Measurements from ENCODE around the gene ACTL8.

The ACTL8 gene

DNA sequence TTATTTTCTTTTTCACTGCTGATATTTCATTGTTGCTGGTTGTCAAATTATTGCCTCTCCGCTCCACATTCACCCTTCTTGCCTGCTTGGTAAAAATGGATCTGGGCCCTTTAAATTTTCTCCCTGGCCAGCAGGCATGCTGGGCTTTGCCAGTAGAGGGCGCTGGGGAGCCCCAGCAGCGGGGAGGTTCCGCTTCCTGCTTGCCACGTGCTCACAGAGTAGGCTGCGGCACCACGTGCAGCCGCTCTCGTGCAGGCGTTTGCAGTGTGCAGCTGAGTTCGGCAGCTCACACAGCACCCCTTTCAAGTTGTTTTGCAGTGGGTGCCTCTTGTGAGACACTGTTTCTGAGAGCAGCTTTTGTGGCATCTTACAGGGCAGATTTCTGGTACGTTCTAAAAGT, at the start of gene ACTL8:
Gene ACTL8 (plus strand): TSS at position 214 of the 400 bp plus-strand sequence. CDS start 67,676 bp downstream, outside the sequence.
- DNase-seq (ENCODE audit: extremely low read depth in 1 of 2, low read depth in 1 of 2), result no peak

- DNase-seq (ENCODE audit: extremely low read depth in 1 of 2, low read depth in 1 of 2), result no peak
Observed at GRCh38 chr1:17706445-17706844, 48.7 kb upstream of the ACTL8 start.

GRCh38 chr1:17709981-17710380, 45.2 kb upstream of the ACTL8 start:
- DNase-seq (ENCODE audit: extremely low read depth in 1 of 2, low read depth in 1 of 2), result no peak

DNA sequence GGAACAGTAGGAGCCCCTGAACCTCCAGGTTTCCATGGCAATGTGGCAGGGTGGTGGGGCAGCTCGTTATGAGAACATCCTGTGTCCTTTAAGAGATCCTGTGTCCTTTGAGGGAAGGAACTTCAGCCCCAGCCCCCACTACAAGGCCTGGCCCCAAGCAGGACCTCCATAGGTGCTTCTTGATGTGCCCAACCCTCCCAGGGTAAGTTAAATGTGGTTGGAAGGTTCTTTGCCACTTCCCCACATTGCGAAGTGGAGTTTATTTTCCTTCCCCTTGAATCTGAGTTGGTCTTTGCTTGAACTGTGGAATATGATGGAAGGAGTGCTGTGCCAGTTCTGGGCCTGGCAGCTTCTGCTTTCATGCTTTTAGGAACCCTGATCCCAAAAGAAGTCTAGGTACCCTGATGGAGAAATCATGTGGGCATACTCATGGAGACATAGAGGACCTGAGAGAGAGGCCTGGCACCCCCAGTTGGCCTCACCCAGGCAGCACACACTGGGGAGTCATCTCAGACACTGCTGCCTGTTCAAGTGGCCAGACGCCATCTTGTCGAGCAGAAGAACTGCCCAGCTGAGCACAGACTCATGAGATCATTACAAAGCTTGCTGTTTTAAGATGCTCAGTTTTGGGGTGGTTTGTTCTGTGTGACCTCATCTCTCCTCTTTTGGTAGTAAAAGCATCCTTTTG, 44.1 kb upstream of the ACTL8 start:
- DNase-seq (ENCODE audit: extremely low read depth in 1 of 2, low read depth in 1 of 2), result no peak

GRCh38 chr1:17711577-17711910, 43.6 kb upstream of the ACTL8 start:
- DNase-seq (ENCODE audit: extremely low read depth in 1 of 2, low read depth in 1 of 2), result no peak

GRCh38 chr1:17711941-17712340, 43.2 kb upstream of the ACTL8 start:
- DNase-seq (ENCODE audit: extremely low read depth in 1 of 2, low read depth in 1 of 2), result no peak

GRCh38 chr1:17713993-17714392, 41.1 kb upstream of the ACTL8 start:
- DNase-seq (ENCODE audit: extremely low read depth in 1 of 2, low read depth in 1 of 2), result no peak

DNA sequence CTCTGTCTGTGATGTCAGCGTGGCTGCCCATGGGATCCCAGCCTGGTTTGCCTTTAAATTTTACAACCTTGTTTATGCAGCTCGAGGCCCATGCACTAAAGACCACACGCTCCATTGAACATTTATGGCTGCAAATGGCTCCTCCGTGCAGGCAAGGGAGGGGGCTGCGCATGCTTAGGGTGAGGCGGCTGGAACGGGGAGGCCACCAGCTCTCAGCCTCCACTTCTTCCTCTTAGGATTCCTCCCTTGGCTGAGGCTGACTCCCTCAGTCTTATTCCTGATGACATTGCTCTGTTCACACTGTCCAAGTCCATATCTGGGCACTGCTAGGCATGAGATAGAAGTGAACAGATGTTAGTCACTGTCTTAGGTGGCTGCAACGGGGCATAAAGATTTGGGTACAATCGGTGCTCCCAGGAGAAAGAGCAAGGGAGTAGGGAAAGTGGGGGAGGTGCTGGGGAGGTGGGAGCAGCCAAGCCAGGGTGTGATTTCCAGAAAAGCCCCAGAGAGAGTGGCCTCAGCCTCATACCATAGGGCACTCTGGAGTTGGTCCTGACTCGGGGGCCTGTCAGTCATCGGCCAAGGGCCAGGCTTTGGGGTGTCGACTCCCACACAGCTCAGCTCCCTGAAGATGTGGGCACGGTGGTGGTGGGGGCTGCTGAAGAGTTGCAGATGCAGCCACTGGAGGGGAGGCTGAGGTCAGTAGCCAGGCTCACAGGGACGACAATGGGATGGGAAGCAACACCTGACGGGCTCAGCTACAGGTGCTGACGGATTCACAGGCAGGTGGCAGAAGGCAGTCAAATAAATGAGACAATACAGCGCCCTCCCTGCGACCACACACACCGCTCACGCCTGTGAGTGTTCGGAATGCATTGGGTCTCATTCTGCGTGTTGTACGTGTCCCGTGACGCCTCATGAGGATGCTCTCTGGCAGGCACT, 37.3 kb upstream of the ACTL8 start:
- DNase-seq (ENCODE audit: extremely low read depth in 1 of 2, low read depth in 1 of 2), result no peak

DNA sequence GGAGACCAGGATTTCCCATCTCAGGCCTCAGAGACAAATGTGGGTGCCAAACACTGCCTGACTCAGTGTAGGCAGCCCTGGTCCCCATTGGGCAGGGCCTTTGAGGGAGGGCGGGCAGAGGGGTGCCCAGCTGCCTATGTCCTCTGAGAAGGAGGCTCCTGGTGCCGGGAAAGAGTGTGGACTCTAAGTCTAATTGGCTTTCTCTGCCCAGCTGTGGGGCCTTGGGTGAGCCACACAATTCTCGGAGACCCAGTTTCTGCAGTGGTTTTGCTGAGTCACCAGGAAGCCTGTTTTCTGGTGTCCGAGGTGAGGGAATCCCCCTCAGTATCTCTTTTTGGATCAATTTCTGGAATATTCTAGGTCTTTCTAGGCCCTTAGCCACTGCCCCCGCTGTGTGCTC, 35.3 kb upstream of the ACTL8 start:
- no peak for DNase-seq (ENCODE audit: extremely low read depth in 1 of 2, low read depth in 1 of 2)

DNA sequence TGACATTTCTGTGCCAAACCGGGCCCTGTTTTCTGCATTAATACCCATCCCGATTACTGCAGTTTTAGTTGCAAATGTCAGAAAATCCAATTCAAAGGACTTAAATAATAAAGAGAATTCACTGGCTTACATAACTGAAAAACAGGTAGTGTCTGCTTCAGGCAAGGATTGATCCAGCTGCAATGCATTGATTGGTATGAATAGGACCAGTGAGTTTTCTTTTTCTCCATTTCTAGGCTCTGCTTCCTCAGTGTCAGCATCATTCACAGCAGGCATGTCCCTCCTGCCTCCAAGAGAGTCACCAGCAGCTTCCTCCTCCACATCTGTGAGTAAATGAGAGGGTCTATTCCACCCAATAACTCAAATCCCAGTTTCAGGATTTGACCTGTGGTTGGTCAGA, 33.7 kb upstream of the ACTL8 start:
- no peak for DNase-seq (ENCODE audit: extremely low read depth in 1 of 2, low read depth in 1 of 2)

DNA sequence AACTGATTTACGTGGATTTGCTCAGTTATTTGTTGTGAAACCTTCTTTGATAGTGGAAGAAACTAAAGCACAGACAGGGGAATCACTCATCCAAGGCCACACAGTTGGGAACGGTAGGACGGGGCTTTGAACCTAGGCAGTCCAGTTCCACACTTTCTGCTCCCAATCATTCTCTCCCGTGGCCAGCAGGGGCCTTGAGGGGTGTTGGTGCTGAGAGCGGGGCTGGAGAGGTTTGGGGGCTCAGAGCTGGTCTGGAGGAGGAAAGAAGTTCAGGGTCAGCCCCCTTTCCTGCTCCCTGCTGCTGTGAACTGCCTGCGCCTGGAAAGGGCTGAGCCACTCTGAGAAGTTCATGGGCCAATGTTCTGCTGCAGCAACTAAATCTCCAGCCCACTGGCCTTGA, 31.4 kb upstream of the ACTL8 start:
- no peak for DNase-seq (ENCODE audit: extremely low read depth in 1 of 2, low read depth in 1 of 2)

- DNase-seq (ENCODE audit: extremely low read depth in 1 of 2, low read depth in 1 of 2), result no peak
Observed at GRCh38 chr1:17724150-17724549, 31.0 kb upstream of the ACTL8 start.

GRCh38 chr1:17725084-17725719, 29.9 kb upstream of the ACTL8 start:
- DNase-seq (ENCODE audit: extremely low read depth in 1 of 2, low read depth in 1 of 2), result no peak

DNA sequence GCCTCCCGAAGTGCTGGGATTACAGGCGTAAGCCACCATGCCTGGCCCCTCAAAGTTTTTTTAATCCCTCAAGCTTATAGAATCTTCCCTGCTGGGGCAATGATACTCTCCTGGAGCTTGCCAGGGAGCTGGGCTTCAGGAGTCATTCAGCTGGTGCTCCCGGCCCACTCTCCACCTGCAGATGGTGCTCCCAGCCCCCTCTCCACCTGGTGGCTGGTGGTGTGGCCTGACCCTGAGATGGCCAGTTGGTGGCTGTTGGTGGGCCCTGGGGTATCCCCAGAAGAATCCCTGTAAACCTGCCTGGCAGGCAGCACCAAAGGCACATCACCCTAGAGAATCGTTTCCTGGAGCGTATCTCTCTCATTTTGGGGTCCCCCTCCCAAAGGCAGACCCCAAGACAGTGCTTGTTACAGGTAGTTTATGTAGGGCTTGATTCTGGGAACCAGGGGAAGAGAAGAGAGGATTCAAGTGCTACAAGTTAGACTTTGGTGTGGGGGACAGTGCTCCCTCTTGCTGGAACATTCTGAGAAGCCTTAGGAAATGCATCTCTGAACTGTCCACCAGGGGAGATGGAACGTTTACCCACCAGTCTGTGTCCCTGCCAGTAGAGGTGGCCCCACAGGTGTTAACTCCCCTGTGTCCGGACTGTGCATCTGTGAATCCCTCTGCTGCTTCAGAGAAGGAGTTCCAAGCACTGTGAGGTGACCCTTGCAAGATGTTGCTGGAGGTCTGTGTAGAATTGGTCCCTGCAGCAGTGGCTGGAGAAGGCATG, 29.1 kb upstream of the ACTL8 start:
- DNase-seq (ENCODE audit: extremely low read depth in 1 of 2, low read depth in 1 of 2), result no peak

GRCh38 chr1:17728123-17728712, 26.9 kb upstream of the ACTL8 start:
- DNase-seq (ENCODE audit: extremely low read depth in 1 of 2, low read depth in 1 of 2), result no peak

GRCh38 chr1:17729248-17729647, 25.9 kb upstream of the ACTL8 start:
- no peak for DNase-seq (ENCODE audit: extremely low read depth in 1 of 2, low read depth in 1 of 2)

GRCh38 chr1:17729909-17730308, 25.2 kb upstream of the ACTL8 start:
- no peak for DNase-seq (ENCODE audit: extremely low read depth in 1 of 2, low read depth in 1 of 2)

- DNase-seq (ENCODE audit: extremely low read depth in 1 of 2, low read depth in 1 of 2), result no peak
Observed at GRCh38 chr1:17731460-17731859, 23.7 kb upstream of the ACTL8 start.

GRCh38 chr1:17732475-17732874, 22.7 kb upstream of the ACTL8 start:
- DNase-seq (ENCODE audit: extremely low read depth in 1 of 2, low read depth in 1 of 2), result no peak

- no peak for DNase-seq (ENCODE audit: extremely low read depth in 1 of 2, low read depth in 1 of 2)
Observed at GRCh38 chr1:17733661-17734060, 21.5 kb upstream of the ACTL8 start.

DNA sequence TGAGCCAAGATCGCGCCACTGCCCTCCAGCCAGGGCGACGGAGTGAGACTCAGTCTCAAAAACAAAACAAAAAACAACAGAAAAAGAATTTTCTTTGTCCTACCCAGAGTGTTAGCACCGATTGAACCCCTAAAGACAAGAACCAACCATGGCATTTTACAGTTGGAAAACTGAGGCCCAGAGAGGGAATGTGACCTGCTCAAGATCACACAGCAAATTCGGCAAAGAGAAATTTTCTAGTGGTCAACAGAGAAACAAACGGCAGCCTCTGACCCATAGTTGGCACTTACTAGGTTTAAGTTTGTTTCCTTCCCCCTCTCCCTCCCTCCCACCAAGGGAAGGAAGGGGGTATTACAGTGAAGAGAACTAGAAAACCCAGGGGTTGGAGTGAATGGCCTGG, 20.5 kb upstream of the ACTL8 start:
- DNase-seq (ENCODE audit: extremely low read depth in 1 of 2, low read depth in 1 of 2), result no peak

All from stimulated activated CD8-positive, alpha-beta memory T cell treated with anti-CD3 and anti-CD28 coated beads, Interleukin-7, amount 100 ng/mL, for 48 hours (primary cell).